Progenitor cell of endocrine pancreas (in vitro differentiated cells): ENCODE data around the gene PER2. TPM values are rescaled to one million over a fixed set of nuclear protein-coding genes. Genes with fewer than 3 reads are reported as not detected.
"Not testable (repeated sequence)": the region's sequence is repeated elsewhere in the genome, so short reads cannot be mapped to it uniquely, and the experiment has no call there.

Experiments
- DNase-seq: peaks from one replicate; pipeline ENCODE4 v3.0.0; 2021; ENCODE audit warnings: low spot score; ENCODE audit not compliant: unreplicated experiment
- H3K27ac Mint-ChIP-seq: 2 replicates; pipeline ENCODE4 v1.8.0; 2021; ENCODE audit warnings: mild to moderate bottlenecking, moderate library complexity, mixed read lengths
- H3K27me3 Mint-ChIP-seq: 2 replicates; pipeline ENCODE4 v1.8.0; 2021; ENCODE audit warnings: mixed read lengths
- H3K36me3 Mint-ChIP-seq: 2 replicates; pipeline ENCODE4 v1.8.0; 2022; ENCODE audit warnings: mixed read lengths; ENCODE audit not compliant: insufficient read depth
- H3K4me1 Mint-ChIP-seq: 2 replicates; pipeline ENCODE4 v1.8.0; 2021; ENCODE audit warnings: low read depth, mixed read lengths
- H3K4me3 Mint-ChIP-seq: 2 replicates; pipeline ENCODE4 v1.8.0; 2021; ENCODE audit warnings: low read depth, mild to moderate bottlenecking, moderate library complexity, mixed read lengths
- H3K9me3 Mint-ChIP-seq: 2 replicates; pipeline ENCODE4 v1.8.0; 2021; ENCODE audit warnings: low read depth, mixed read lengths
- long read RNA-seq: library from polyadenylated mRNA; unstranded; transcript quantifications from one replicate; pipeline ENCODE4 v2.0.0, GENCODE V29; 2020
- total RNA-seq: library from RNA; stranded (reverse); gene quantifications from 2 replicates; pipeline ENCODE4 v1.2.1, GENCODE V29; 2021
- TF ChIP-seq, protein P1 (sequence below): fragments of 200-600 bp; sonication (generic); IDR thresholded peaks from one replicate; pipeline ENCODE4 v1.5.0; 2021; ENCODE audit warnings: antibody characterized with exemption, mild to moderate bottlenecking; ENCODE audit not compliant: unreplicated experiment

Gene PER2, protein sequence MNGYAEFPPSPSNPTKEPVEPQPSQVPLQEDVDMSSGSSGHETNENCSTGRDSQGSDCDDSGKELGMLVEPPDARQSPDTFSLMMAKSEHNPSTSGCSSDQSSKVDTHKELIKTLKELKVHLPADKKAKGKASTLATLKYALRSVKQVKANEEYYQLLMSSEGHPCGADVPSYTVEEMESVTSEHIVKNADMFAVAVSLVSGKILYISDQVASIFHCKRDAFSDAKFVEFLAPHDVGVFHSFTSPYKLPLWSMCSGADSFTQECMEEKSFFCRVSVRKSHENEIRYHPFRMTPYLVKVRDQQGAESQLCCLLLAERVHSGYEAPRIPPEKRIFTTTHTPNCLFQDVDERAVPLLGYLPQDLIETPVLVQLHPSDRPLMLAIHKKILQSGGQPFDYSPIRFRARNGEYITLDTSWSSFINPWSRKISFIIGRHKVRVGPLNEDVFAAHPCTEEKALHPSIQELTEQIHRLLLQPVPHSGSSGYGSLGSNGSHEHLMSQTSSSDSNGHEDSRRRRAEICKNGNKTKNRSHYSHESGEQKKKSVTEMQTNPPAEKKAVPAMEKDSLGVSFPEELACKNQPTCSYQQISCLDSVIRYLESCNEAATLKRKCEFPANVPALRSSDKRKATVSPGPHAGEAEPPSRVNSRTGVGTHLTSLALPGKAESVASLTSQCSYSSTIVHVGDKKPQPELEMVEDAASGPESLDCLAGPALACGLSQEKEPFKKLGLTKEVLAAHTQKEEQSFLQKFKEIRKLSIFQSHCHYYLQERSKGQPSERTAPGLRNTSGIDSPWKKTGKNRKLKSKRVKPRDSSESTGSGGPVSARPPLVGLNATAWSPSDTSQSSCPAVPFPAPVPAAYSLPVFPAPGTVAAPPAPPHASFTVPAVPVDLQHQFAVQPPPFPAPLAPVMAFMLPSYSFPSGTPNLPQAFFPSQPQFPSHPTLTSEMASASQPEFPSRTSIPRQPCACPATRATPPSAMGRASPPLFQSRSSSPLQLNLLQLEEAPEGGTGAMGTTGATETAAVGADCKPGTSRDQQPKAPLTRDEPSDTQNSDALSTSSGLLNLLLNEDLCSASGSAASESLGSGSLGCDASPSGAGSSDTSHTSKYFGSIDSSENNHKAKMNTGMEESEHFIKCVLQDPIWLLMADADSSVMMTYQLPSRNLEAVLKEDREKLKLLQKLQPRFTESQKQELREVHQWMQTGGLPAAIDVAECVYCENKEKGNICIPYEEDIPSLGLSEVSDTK (N-terminal part only)
- total RNA-seq, result 14.3 and 20.2 TPM in 2 replicates
- long read RNA-seq, partial matches to known transcripts, result 2 of 4 reads
- long read RNA-seq, other reads (novel, unspliced or antisense), result 2 of 4 reads

DNA sequence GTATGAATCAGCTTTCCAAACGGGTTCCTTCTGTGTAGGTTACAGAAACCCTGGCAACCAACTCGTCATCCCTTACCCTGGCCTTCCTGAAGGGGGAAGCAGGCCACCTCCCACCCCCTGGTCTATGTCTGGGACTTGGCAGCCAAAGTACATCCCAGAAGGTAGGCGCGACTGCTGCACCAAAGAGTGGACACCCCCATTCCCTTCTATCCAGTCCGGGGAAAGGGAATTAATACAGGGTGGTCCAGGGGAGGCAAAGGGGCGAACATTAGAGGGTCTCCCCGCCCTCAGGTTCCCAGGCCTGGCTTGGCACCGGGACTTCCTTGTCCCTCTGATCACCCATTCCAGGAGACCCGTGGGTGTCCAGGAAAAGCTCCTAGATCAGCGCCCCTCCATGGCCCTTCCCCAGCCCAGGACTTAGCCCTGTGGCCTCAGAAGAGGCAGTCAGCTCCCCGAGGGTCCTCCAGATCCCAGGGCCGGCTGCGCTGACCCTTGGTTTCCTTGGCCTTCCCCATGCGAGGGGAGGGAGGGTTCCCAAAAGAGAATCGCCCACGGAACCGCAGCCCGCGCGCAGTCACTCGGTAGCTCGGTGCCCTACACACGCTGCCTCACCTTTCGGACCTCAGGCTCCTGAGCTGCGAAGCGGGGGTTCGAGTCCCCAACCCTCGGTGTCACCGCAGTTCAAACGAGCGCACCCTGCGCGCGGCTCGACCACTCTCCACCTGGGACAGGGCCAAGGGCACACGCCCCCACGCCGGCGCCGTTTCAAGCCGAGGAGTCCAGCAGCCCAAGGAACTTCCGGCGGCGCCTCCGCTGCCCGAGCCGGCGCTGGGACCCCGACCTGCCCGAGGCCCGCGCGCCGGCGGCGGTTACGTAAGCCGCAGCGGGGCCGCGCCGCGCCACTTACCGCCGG, at the start of gene PER2:
Gene PER2, minus strand, starts transcription at position 874 of the 913 bp plus-strand sequence. CDS start 10,674 bp downstream, outside the sequence.
- peak; percentile 27 for DNase-seq
- Mint-ChIP-seq H3K27ac (peak within 1 kb of the TSS; percentile 95), H3K27me3 (no peaks in the 10 kb centered on the region), H3K36me3 (no peaks in the 10 kb centered on the region), H3K4me1 (peaks cover 60% of the 10 kb centered on the region), H3K4me3 (peak within 1 kb of the TSS; percentile 86), H3K9me3 (no peaks in the 10 kb centered on the region)
- TF ChIP-seq, protein P1, sequence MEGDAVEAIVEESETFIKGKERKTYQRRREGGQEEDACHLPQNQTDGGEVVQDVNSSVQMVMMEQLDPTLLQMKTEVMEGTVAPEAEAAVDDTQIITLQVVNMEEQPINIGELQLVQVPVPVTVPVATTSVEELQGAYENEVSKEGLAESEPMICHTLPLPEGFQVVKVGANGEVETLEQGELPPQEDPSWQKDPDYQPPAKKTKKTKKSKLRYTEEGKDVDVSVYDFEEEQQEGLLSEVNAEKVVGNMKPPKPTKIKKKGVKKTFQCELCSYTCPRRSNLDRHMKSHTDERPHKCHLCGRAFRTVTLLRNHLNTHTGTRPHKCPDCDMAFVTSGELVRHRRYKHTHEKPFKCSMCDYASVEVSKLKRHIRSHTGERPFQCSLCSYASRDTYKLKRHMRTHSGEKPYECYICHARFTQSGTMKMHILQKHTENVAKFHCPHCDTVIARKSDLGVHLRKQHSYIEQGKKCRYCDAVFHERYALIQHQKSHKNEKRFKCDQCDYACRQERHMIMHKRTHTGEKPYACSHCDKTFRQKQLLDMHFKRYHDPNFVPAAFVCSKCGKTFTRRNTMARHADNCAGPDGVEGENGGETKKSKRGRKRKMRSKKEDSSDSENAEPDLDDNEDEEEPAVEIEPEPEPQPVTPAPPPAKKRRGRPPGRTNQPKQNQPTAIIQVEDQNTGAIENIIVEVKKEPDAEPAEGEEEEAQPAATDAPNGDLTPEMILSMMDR, result peak; percentile 12

DNA sequence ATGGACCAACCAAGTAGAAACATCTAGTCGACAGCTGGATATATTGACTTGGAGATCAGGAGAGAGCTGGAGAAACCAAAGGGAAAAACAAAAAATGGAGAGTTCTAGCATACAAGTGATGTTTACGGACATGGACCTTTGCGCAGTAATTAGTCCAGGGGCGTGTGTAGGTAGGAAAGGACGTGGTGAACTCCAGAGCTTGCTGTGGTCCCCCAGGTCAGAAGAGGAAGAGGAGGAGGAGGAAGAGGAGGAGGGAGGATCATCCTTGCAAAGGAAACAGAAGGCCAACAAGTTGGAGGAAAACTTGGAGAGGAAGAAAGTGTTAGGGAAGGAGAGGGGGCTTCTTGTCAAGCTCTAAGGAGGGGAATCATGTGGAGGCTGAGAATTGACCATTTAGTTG, 49.4 kb upstream of the PER2 start:
- no peak overlapping the region for H3K4me3 Mint-ChIP-seq
- peaks cover 5% of the 10 kb centered on the region for H3K36me3 Mint-ChIP-seq
- no peak for DNase-seq
- H3K9me3 Mint-ChIP-seq, result no peaks in the 10 kb centered on the region
- H3K4me1 Mint-ChIP-seq, result no peaks in the 10 kb centered on the region
- H3K27ac Mint-ChIP-seq, result peak overlapping the region; percentile 38
- no peaks in the 10 kb centered on the region for H3K27me3 Mint-ChIP-seq
- TF ChIP-seq, protein P1, result no peak

DNA sequence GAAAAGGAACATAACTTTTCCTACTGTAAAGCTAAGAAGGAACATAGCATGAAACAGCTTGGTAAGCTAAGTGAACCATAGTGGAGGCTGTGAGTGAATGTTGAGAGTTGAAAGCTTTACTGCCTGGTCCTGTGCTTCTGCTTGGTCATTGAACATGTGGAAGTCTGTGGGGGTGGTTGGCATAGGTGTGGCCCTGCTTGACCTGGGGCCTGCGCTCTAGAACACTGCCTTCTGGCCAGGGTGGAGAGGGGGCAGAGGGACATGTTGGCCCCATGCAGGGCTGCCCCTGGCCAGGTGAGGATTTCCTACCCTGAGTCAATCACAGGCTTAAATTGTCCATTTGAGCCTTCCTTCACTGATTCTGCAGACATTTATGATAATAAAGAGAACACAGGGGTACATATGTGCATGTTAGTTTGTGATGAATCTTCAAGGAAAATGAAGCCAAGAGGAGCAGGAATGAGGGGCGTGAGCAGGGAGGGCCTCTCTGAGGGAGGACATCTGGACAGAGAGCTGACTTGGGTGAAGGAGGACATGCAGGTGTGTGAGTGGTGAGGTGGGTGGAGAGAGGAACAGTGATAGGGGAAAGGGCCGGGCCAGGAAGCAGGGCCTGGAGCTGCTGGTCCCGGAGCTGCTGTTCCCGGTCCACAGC, 48.5 kb upstream of the PER2 start:
- H3K27me3 Mint-ChIP-seq, result no peaks in the 10 kb centered on the region
- H3K27ac Mint-ChIP-seq, result no peak overlapping the region
- H3K4me1 Mint-ChIP-seq, result no peaks in the 10 kb centered on the region

DNA sequence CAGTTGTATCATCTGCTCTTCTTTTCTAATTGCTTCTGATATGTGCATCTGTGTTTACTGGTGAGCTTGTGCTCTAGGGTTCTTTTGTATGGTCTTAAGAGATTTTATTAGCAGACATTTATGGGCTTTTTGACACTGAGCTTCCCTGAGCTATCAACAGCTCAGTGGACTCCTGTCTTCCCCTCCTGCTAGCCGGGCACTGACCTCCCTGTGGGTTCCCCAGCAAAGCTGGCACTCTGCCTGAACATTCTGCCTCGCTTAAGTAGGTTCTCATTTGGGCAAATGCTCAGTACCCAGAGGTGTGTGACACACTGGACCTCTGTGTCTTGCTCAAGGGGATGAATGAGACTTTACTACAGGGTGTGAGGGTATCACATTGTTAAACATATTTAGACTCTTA, 47.7 kb upstream of the PER2 start:
- Mint-ChIP-seq H3K27me3 (no peaks in the 10 kb centered on the region), H3K4me1 (no peaks in the 10 kb centered on the region), H3K27ac (no peak overlapping the region), H3K9me3 (no peaks in the 10 kb centered on the region), H3K4me3 (no peak overlapping the region), H3K36me3 (peaks cover 5% of the 10 kb centered on the region)
- DNase-seq, result no peak
- TF ChIP-seq, protein P1, result no peak

More for the DNA sequence above, 48.5 kb upstream of the PER2 start:
- H3K4me3 Mint-ChIP-seq, result no peak overlapping the region
- TF ChIP-seq, protein P1, result no peak
- DNase-seq, result no peak
- no peaks in the 10 kb centered on the region for H3K9me3 Mint-ChIP-seq
- H3K36me3 Mint-ChIP-seq, result peaks cover 5% of the 10 kb centered on the region

DNA sequence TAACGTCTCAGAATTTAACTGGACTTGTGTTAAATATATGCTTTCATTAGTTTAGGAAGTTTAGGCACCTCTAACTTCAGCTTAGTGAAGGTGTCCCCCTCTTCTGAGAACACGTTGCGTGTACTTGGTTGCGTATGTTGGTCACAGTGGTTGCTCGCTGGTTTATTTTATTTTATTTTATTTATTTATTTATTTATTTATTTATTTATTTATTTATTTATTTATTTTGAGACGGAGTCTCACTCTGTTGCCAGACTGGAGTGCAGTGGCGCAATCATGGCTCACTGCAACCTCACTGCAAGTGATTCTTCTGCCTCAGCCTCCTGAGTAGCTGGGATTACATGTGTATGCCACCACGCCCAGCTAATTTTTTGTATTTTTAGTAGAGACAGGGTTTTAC, 47.2 kb upstream of the PER2 start:
- H3K9me3 Mint-ChIP-seq, H3K4me1 Mint-ChIP-seq, H3K27me3 Mint-ChIP-seq, H3K4me3 Mint-ChIP-seq, H3K36me3 Mint-ChIP-seq, DNase-seq, H3K27ac Mint-ChIP-seq: not testable (repeated sequence)
